Testis (tissue), 3 donors: Measurements from ENCODE around the gene IRS1. TPM values are rescaled to one million over a fixed set of nuclear protein-coding genes. Genes with fewer than 3 reads are reported as not detected.
"Not testable (repeated sequence)": the region's sequence is repeated elsewhere in the genome, so short reads cannot be mapped to it uniquely, and the experiment has no call there.

Experiments
- DNase-seq: peaks from one replicate; pipeline ENCODE4 v3.0.0-alpha.2; 2019
- H3K27ac ChIP-seq, 2 donors: fragments of 200-600 bp; sonication (generic); one replicate each; pipeline ENCODE4 v1.5.1; 2019
- H3K27me3 ChIP-seq: fragments of 200-600 bp; sonication (generic); one replicate; pipeline ENCODE4 v1.5.1; 2019
- H3K36me3 ChIP-seq: fragments of 200-600 bp; sonication (generic); one replicate; pipeline ENCODE4 v1.5.1; 2017; ENCODE audit warnings: low read depth; ENCODE audit errors: missing control alignments
- H3K4me1 ChIP-seq: fragments of 200-600 bp; sonication (generic); one replicate; pipeline ENCODE4 v1.5.1; 2019
- H3K4me3 ChIP-seq, 2 donors: fragments of 200-600 bp; sonication (generic); one replicate each; pipeline ENCODE4 v1.5.1; 2017 to 2019
- H3K9me3 ChIP-seq: fragments of 200-600 bp; sonication (generic); one replicate; pipeline ENCODE4 v1.5.1; 2017
- CTCF ChIP-seq, 3 experiments: fragments of 450-650 bp in 2 of 3; fragments of 200-600 bp in 1 of 3; sonication (generic) in 1 of 3; IDR thresholded peaks; one replicate each; pipeline ENCODE4 v1.5.1; 2016 to 2019; ENCODE audit warnings: antibody characterized with exemption in 3 of 3, mild to moderate bottlenecking in 2 of 3, moderate library complexity in 1 of 3
- POLR2A ChIP-seq: fragments of 450-650 bp; IDR thresholded peaks from one replicate; pipeline ENCODE4 v1.6.1; 2017; ENCODE audit warnings: antibody characterized with exemption, mild to moderate bottlenecking, moderate library complexity
- WGBS, 2 donors: methylation state at CpG; one replicate each; pipeline ENCODE4 v1.1.5; 2018; 5-methylcytosine and 5-hydroxymethylcytosine counted together
- intact Hi-C: fragments of 100-400 bp; cut with DNase I; formaldehyde crosslinking; loops from one replicate; pipeline ENCODE4 v1.15.1; 2023; ENCODE audit warnings: low total_unique reads
- polyA plus RNA-seq: library from polyadenylated mRNA; stranded (reverse); fragments of 350-450 nt; fragmentation: Illumina TruSeq; extraction: RNeasy Lipid Tissue Mini Kit (QIAGEN cat#74804); gene quantifications from one replicate; pipeline ENCODE4 v1.2.3, GENCODE V29; 2014; ENCODE audit warnings: low read depth, low replicate concordance; ENCODE audit not compliant: insufficient read depth
- total RNA-seq, 2 donors: library from RNA; depleted of rRNA; stranded (reverse); fragments of >200 nt; gene quantifications; one replicate each; pipeline ENCODE4 v1.2.3, GENCODE V29; 2016

IRS1 gene
- total and polyA plus RNA-seq, 3 donors from 2014 or later, result 3.1 to 5.9 (median 3.1) TPM

GRCh38 chr2:226835420-226835795, 35.8 kb upstream of the IRS1 start:
- peak overlapping the region; percentile 96 to 98 for H3K27ac ChIP-seq
- H3K4me1 ChIP-seq, result peaks cover 8% of the 10 kb centered on the region
- H3K27me3 ChIP-seq, result no peaks in the 10 kb centered on the region
- TF ChIP-seq POLR2A, result no peak
- TF ChIP-seq CTCF (IDR thresholded peaks at IDR 0.05), result no peak
- H3K36me3 ChIP-seq, result no peaks in the 10 kb centered on the region
- H3K4me3 ChIP-seq, result peak overlapping the region; percentile 82 to 86
- 5 to 21% methylated on average over 5 to 23 of the region's 26 CpGs for WGBS, 2 donors
- no peak for DNase-seq
- no peaks in the 10 kb centered on the region for H3K9me3 ChIP-seq
- intact Hi-C loops, result no loop called here

GRCh38 chr2:226834880-226835279, 35.3 kb upstream of the IRS1 start:
- H3K4me1 ChIP-seq, intact Hi-C loops, H3K27me3 ChIP-seq: not testable (repeated sequence)

GRCh38 chr2:226832061-226832460, 32.4 kb upstream of the IRS1 start:
- no peak for TF ChIP-seq CTCF (IDR thresholded peaks at IDR 0.05)
- TF ChIP-seq POLR2A, result no peak
- H3K27me3 ChIP-seq, result no peaks in the 10 kb centered on the region
- no peak overlapping the region for H3K4me3 ChIP-seq
- no peak for DNase-seq
- peaks cover 4% of the 10 kb centered on the region for H3K4me1 ChIP-seq
- H3K9me3 ChIP-seq, result no peaks in the 10 kb centered on the region
- H3K27ac ChIP-seq, result no peak overlapping the region
- intact Hi-C loops, result no loop called here
- 94 to 96% methylated on average over 1 of the region's 1 CpG for WGBS, 2 donors
- no peaks in the 10 kb centered on the region for H3K36me3 ChIP-seq

More at GRCh38 chr2:226834880-226835279, 35.3 kb upstream of the IRS1 start:
- Histone ChIP-seq H3K4me3 (peak overlapping the region; percentile 82 to 86), H3K27ac (peak overlapping the region in 1 of 2 donors; percentile 98)
- WGBS, 2 donors, result 64 to 79% methylated on average over 18 of the region's 18 CpGs
- not testable (repeated sequence) for H3K36me3 ChIP-seq, H3K9me3 ChIP-seq, DNase-seq

- DNase-seq, result no peak
- 75 to 86% methylated on average over 4 of the region's 4 CpGs for whole genome bisulfite sequencing, 2 donors
- Histone ChIP-seq H3K27ac (no peak overlapping the region), H3K36me3 (no peaks in the 10 kb centered on the region), H3K9me3 (no peaks in the 10 kb centered on the region), H3K27me3 (no peaks in the 10 kb centered on the region), H3K4me3 (no peak overlapping the region), H3K4me1 (no peaks in the 10 kb centered on the region)
- intact Hi-C loops, result no loop called here
- no peak for TF ChIP-seq CTCF (IDR thresholded peaks at IDR 0.05)
Measured at GRCh38 chr2:226831266-226831665, 31.6 kb upstream of the IRS1 start.

- intact Hi-C loops, result no loop called here
- Histone ChIP-seq H3K4me1 (no peaks in the 10 kb centered on the region), H3K4me3 (no peak overlapping the region), H3K27me3 (no peaks in the 10 kb centered on the region), H3K27ac (no peak overlapping the region), H3K36me3 (no peaks in the 10 kb centered on the region), H3K9me3 (no peaks in the 10 kb centered on the region)
- no peak for DNase-seq
- TF ChIP-seq CTCF (IDR thresholded peaks at IDR 0.05), result no peak
- TF ChIP-seq POLR2A, result no peak
- 88 to 89% methylated on average over 8 of the region's 8 CpGs for WGBS, 2 donors
Measured at GRCh38 chr2:226829721-226830631, 30.4 kb upstream of the IRS1 start.
